T-helper 1 cell treated with Interleukin-12 subunit alpha and Interleukin-12 subunit beta and Interleukin-4 antibody, amounts not matched to agents 30 ng/mL and 1 ng/mL, for 36 hours (primary cell): ENCODE measurements around the gene FAM120B. TPM values are rescaled to one million over a fixed set of nuclear protein-coding genes. Genes with fewer than 3 reads are reported as not detected.

ENCODE experiments used
- intact Hi-C: fragments of 100-400 bp; cut with micrococcal nuclease; formaldehyde crosslinking; loops from one replicate; pipeline ENCODE4 v1.15.1; 2024
- total RNA-seq: library from RNA; stranded (reverse); gene quantifications from 2 replicates; pipeline ENCODE4 v1.2.3, GENCODE V29; 2022

Gene FAM120B
- total RNA-seq, 1 donor from 2014 or later: 27.8 TPM

DNA sequence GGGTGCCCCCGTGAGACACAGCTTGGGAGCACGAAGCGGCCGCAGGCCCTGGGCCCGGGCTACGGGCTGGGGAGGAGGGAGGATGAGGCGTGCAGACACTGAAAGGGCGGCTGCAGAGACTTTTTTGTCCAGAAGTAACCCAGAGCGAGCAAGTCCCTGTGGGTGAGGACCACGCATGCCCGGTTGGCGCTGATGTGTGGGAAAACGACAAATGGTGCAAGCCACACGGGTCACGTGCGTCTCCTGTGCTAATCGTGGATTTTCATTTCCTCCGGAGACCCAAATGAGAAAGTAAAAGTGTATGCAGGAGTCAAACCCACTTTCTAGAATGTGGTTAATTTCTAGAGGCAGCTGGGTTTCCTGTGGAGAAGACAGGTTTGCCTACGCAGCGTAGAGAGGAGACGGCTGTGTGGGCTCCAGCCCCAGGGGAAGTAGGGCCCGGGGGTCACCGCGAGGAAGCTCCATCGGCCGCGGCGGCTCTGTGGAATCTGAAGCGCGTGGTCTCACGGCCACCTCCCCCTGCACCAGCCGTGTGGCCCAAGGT lies 34.7 kb upstream of the FAM120B start:
- intact Hi-C loops: loop anchor here (2.0 kb wide), 1 partner anchor 19 kb away; the partner anchor contains the start of gene DLL1

DNA sequence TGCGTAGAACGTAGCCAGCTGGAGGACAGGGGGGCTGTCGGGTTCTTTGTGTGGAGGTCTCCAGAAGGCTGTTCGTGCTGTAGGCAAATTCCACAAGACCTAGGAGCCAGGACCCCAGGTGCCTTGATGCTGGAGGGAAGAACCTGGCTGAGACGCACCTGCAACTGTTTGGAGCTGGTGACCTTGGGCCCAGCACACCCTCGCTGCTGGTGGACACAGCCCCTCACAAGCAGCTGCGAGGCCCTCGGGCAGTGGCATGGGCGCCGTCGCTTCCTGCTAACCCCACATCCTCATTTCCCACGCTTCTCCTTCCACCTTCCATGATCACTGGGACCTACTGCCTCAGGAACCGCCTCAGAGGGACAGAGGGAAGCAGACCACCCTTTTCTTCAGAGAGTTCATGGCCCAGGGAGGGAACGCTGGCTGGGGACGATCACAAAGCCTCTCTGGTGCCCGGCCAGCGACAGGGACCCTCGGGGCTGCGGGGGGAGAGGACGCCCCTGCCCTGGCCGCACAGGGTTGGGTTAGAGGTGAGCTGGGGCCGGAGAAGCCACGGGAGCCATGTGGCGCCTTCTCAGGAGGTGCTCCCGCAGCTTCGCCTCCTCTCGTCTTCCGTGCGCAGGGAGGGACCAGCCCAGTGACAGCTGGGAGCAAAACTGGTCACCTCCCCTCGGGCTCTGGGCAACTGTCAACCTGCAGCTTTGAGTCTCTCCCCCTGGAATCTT lies 34.1 kb upstream of the FAM120B start:
- intact Hi-C loops: loop anchor here (2.0 kb wide), 1 partner anchor 18 kb away; the partner anchor contains the start of gene DLL1

DNA sequence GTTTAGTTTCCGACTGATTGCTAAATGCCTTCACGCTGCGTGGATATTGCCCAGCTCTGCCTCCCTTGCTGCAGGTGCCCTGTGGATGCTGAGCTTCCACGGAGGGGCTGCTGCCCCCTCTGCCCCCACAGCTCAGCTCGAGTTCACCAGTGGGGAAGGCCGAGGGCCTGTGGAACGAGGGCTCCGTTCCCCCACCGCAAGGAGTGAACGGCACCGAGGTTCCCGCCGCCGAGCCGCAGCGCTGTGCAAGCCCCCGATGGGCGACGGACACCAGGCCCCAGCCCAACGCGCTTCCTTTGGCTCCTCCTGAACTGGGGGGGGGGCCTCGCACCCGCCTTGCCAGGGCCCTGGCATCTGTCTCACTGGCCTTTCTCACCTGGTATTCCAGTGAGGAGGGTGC lies 33.4 kb upstream of the FAM120B start:
- intact Hi-C loops: loop anchor here (2.0 kb wide), 1 partner anchor 18 kb away; the partner anchor contains the start of gene DLL1

DNA sequence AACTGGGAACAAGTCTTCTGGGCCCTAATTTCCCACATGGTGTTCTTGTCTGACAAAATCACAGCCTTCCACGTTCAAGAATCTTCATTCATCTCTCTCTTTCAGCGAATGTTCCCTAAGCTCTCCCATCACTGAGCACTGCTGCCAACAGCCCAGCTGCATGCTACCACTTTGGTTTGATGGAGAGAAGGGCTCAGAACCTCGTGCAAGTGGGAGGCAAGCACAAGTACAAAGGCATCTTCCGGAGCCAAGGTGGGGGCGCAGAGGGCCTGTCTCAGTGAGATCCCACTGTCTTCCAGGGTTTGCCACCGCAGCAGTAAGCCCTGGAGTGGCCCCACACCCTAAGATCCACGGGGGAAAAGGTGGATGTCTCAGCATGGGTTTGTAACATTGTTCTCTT lies 32.9 kb upstream of the FAM120B start:
- intact Hi-C loops: loop anchor here (2.0 kb wide), 1 partner anchor 17 kb away; the partner anchor contains the start of gene DLL1

DNA sequence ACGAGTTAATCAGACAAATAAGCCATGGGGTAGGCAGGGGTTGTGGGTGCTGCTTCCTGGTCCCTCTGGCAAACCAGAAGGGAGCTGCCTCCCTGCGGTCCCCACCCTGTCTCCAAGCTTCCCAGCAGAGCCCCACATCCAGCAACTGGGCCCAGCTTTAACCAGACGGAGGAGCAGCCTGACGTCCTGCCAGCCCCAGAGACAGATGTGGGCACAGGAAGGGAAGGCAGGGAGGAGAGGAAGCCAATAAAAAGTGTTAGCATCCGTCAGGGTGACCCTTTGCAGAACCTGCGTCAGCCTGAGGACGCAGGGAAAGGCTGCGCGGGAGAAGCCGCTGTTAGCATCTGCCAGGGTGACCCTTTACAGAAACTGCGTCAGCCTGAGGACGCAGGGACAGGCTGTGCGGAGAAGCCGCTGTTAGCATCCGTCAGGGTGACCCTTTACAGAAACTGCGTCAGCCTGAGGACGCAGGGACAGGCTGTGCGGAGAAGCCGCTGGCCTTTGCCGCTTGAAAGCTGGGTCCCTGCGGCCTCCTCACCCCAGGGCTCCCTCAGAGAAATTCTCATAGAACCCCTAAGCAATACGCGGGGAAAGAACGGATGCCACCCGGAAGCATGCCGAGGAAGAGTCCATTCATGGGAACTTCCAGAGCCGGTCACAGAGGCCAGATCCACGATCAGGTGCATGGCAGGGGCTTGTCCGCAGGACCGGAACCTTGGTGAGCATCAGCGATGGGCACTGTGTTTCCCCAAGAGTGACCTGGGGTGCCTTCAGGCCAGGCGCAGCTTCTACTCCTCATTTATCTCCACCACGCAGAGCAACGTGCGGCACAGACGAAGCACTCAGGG lies 31.6 kb upstream of the FAM120B start:
- intact Hi-C loops: no loop called here

DNA sequence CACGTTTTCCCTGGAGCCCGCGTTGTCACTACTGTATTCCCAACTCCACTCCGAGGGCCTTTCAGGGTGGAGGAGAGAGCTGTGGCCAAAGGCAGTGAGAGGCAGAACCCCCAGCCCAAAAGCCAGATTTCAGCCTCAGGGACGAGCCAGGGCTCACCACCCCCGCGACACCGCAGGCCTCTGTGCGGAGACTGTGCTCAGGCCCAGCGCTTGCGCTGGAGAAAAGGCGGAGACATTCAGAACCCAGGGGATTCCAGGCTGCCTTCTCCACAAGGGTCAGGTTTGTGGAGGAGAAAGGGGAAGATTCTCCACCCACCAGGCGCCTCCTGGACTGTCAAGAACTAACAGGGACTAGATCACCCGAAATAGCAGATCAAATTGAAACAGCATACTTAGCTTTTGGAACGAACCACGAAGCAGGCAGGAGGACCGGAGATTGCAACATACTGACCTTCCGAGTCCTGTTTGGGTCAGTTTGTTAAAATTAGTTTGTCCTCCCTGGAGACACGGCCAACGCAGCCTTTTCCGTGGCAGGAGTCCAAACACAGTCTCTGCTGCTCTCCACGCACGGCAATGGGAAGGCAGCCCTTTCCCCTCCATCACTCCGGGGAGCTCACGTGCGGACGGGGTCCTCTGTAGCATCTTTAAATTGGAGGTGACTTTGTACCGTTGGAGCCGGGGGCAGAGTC lies 30.0 kb upstream of the FAM120B start:
- intact Hi-C loops: no loop called here

DNA sequence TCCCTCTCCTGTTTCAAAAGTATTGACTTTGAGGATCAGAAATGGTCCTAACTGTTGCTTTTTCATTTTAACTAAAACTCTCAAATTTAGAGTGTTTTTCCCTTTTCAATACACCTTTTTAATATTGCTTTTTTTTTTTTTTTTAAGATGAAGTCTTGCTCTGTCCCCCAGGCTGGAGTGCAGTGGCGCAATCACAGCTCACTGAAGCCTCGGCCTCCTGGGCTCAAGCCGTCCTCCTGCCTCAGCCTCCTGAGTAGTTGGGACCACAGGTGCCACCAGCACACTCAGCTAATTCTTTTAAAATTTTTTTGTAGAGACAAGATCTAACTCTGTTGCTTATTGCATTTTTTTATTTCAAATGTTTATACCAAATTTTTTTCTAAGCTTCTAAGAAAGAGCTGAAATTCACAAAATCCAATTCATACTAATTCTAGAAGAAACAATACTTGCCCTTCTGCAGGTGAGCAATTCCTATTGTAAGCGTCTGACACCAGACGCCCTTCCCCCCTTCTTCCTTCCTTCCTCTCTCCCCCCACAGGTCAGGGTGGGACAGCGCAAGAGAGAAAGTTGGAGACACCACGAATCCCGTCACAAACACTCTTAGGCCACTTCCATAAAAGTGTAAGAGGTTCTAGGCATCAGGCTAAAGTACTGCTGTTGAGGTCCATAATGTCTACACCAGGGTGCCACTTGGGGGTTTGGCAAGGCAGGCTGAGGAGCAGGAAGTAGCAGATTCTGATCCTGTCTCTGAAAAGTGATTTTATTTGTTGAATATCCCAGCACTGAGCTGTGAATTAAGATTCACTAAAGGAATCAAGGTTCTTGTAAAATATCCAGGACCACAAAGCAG lies 28.4 kb upstream of the FAM120B start:
- intact Hi-C loops: no loop called here

DNA sequence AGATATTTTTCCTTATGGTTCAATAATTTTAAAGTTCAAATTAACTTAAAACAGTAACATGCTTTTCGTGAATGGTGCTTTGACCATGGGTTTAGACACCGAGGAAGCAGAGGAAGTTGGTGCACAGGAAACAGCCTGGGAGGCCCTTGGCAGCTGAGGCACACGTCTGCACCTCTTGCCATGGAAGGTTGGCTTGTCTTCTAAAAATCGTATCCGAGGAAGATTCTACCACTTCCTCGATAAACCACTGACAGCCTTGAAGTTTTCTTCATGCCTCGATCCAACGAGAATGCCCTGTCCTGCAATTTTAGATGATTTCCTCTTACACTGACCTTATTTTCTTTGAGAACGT lies 27.8 kb upstream of the FAM120B start:
- intact Hi-C loops: no loop called here

DNA sequence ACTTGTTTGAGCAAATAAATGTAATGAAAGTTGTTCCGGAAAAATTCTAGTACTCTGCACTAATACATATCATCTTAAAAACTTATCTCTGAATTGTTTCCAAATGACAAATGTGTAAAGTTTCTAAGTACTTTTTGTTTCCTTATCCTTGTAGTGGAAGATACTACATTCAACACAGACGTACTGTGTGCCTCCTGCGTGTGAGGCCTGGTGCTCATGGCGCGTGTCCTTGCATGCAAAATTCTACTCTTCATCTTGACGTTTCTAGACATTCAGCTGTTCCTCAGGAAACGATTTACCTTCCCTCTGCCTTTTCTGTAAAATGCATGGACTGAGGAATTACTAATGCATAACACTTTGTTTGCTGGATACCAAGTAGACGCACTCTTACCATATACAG lies 27.1 kb upstream of the FAM120B start:
- intact Hi-C loops: no loop called here

DNA sequence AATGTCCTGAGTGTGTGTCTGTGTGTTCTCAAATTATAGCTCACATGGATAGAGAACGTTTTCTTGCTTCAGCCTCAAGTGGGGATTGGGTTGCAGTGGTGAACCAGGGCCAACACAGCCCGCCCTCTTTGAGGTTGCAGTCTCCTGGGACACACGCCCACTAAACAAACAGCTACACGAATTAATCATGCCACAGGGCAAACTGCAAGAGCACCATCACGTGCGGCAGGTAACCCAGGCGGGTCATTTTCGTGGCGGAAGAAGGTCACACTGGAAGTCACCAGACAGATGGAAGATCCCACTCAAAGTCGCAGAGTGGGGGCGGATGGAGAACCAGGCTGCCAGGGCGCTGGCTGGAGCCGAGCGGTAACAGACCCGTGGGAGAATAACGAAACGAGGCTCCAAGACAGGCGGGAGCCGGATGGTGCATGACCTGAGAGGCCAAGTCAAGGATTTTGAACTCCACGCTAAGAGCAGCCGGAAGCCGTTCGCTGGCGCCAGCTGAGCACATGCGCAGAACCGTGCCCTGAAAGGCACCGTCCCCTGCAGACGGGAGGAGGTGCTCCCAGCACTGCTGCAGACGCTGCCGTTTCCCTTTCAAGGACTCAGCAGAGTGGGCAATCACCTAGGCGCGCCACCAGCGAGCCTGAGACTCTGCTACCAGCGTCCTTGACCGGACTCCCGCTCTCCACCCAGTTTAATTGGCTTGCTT lies 26.4 kb upstream of the FAM120B start:
- intact Hi-C loops: no loop called here

DNA sequence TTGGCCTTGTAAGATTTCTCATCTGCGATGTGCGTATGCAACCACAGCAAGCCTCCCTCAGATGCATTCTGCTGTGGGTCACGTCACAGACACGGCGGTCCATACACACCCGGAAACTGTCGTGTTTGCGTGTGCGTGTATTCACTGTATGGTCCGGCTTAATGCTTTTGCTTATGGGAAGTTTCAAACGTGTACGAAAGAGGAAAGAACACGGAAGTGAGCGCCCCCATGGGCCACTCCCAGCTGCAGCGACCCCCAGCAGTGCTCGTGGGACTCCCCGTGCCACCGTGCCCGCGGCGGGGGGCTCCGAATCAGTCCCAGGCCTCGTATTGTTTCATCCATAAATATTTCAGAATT lies 25.9 kb upstream of the FAM120B start:
- intact Hi-C loops: no loop called here

DNA sequence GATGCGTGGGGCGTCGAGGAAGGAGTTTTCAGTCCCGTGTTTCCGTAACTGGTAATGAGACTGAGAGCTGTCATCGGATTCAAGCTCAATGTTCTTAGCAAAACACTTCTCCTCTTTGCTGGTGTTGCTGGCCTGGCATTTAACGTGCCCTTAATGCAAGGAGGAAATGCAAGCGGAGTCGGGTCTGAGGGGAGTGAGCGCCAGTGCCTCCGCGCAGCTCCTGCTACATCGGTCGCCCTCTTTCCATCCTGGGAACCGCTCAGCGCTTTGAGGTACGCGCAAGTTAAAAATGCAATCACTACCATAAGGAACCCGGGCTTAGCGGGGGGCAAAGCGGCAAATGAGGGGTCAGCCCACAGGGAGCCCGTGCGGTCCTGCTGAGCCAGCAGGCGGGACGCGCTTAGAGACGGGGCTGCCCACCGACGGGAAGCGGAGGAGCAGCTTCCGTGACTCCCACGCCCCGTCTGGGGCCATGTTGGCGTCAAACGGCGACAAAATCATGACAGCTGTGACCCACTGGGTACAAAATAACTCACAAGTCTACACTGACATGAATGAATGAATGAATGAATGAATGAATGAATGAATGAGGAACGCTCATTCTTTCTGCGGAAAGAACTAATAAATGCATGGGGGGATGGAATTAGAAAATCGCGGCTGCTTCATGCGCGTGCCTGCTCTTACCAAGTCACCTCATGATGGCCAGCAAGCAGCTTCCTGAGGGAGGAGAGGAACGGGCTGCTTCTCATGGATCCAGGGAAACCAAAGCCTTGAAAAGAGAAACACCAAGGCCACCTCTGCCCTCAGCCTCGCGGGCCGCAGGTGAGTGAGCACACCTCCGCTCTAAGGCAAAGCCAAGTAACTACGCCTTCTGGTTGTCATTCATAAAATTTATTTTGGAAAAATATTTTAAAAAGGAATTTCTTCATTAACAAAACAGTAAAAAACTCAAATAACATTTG lies 24.9 kb upstream of the FAM120B start:
- intact Hi-C loops: no loop called here

DNA sequence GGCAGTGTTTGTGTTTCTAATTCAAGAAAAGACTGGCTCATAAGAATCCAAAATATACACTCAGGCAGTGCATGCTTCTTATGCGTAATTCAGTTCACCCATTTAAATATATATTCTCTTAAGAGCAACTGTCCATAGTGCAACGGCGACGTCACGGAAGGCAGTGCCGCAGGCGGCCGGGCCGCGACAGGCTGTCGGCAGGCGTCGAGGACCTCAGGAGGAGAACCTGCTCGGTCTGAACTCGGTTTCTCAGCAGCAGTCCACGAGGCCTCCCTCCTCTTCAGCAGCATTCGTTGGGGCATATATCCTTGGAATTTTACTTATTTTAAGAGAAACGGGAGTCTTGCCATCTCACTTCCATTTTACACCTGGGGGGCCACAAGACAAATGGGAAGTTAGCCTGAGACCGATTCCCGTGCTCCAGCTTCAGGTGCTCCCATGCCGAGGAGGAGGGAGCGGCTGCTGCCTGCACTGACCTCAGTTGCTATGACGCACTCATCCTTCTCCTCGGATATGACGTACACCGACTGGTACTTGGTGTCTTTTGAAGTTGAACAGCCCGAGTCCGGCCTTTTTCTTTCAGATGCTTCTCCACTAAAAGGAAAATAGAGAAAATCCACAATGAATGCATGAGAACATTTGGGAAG lies 23.9 kb upstream of the FAM120B start:
- intact Hi-C loops: no loop called here

DNA sequence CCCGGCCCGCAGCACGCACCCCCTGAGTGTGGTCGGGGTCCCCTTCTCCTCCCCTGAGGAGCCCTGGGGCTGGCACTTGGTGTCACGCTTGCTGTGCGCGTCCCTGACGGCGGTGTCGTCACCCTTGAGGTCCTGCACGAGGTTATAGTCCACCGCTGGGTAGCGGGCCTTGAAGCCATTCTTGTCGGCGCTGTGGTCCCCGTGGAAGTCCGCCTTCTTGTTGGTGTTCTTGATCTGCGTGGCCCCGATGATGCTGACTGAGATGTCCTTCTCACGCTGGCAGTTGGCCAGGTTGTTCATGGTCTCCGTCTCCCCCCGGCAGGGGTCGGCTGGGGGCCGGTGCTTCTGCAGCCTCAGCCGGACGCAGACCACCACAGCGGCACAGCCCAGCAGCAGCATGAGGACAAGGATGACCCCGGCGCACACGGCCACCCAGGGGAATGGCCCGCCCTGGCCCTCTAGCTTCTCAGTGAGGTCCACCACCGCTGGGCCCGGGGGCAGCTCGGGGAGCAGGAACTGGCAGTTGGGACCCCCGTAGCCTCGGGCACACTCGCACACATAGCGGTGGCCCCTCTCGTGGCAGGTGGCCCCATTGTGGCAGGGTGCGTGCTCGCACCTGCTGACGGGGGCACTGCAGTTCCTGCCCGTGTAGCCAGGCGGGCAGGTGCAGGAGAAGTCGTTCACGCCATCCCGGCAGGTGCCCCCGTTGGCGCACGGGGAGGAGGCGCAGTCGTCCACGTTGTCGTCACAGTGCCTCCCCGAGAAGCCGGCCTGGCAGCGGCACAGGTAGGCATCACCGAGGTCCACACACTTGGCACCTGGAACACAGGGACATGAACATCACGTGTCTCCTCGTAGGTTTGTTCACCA lies 23.1 kb upstream of the FAM120B start:
- intact Hi-C loops: no loop called here

DNA sequence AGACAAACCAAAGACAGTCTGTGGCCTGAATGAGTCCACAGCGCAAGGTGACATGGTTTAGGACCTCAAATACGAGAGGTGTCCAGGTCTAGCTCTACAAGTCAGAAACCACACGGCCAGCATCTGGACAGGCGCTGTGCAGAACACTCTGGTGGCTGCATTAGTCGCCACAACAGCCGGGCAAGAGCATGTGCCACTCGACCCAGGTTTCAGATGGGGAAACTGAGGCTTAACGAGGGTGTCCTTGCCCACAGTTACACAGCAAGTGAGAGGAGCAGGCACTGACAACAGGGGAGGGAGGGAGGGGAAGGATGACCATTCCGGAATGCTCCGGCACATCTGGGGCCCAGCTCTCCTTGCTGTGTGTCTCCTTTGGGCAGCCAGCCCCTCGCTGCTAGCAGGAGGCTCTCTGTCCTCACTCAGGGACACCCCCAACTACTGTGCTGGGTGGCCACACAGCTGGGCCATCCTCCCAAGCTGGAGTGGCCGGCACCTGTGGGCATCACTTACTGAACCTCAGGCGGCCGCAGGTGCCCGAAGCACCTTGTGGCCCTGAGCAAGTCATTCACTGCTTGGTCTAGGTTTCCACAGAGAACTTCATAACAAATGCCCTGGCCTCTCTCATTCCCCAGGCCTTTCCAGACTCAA lies 22.3 kb upstream of the FAM120B start:
- intact Hi-C loops: no loop called here

DNA sequence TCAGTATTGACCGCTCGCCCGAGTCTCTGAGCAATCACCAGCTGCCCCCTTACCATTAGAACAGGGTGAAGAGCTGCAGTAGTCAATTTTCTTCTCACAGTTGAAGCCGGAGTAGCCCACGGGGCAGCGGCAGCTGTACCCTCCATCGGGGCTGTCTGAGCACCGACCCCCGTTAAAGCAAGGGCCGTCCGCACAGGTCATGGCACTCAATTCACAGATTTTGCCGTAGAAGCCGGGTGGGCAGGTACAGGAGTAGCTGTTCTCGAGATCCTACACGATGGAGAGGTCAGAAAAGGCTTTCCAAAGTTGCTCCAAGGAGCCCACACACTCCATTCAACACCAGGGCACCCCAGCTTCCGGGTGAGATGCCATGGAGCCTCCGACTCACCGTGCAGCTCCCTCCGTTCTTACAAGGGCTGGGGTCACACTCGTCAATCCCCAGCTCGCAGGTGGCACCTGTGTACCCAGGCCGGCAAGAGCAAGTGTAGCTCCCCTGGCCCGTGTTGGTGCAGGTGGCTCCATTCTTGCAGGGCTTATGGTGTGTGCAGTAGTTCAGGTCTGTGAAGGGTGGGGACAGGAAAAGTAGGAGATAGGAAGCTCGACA lies 21.6 kb upstream of the FAM120B start:
- intact Hi-C loops: no loop called here

DNA sequence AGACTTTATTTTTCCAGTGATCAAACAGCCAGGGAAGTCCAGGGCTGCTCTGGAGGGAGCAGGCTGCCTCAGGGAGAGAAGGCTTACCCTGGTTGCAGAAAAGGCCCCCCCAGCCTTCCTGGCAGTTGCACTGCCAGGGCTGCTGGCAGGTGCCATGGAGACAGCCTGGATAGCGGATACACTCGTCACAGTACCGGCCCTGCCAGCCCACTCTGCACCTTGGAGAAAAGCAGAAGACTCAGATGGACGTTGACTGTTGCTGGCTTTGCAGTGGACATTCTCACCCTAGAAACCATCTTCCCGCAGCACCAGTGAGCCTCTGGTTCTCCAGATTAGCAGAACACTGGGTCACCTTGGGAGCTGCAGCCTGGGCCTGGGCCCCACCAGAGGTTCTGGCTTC lies 21.1 kb upstream of the FAM120B start:
- intact Hi-C loops: no loop called here
